Lower lobe of right lung (tissue), 2 donors: Measurements from ENCODE around the gene MARF1. TPM values are rescaled to one million over a fixed set of nuclear protein-coding genes. Genes with fewer than 3 reads are reported as not detected.

Experiments
- ATAC-seq, 2 donors: fragments of 200-7000 bp; cut with Tn5 transposase; one replicate each; pipeline ENCODE4 v1.9.1; 2020 to 2022; ENCODE audit warnings: mild to moderate bottlenecking in 2 of 2, moderate library complexity in 2 of 2
- DNase-seq: peaks from one replicate; pipeline ENCODE4 v3.0.0-alpha.2; 2020
- H3K27ac ChIP-seq: fragments of 200-600 bp; one replicate; pipeline ENCODE4 v1.8.0; 2022
- H3K27me3 ChIP-seq: fragments of 200-600 bp; one replicate; pipeline ENCODE4 v1.8.0; 2022; ENCODE audit warnings: low read depth
- H3K36me3 ChIP-seq: fragments of 200-600 bp; one replicate; pipeline ENCODE4 v1.8.0; 2022; ENCODE audit warnings: mild to moderate bottlenecking
- H3K4me1 ChIP-seq: fragments of 200-600 bp; one replicate; pipeline ENCODE4 v1.8.0; 2022
- H3K4me3 ChIP-seq: fragments of 200-600 bp; one replicate; pipeline ENCODE4 v1.8.0; 2022; ENCODE audit warnings: mild to moderate bottlenecking
- H3K9me3 ChIP-seq: fragments of 200-600 bp; one replicate; pipeline ENCODE4 v1.8.0; 2022
- intact Hi-C: fragments of 100-400 bp; cut with DNase I; formaldehyde crosslinking; loops from one replicate; pipeline ENCODE4 v1.11.0; 2022
- total RNA-seq: library from RNA; stranded (reverse); fragmentation: NEBNext Ultra II Directional; extraction: Animal tissue kit (Norgen Biotek cat#: 25700); gene quantifications from one replicate; pipeline ENCODE4 v1.2.1, GENCODE V29; 2021
- TF ChIP-seq, protein P1 (sequence below): fragments of 200-600 bp; IDR thresholded peaks from one replicate; pipeline ENCODE4 v1.8.0; 2022; ENCODE audit warnings: antibody characterized with exemption, mild to moderate bottlenecking
- donor health status: DM: no; HTN: yes; CAD: no; lungs with severe emphysema.

The MARF1 gene
- total RNA-seq, 1 donor from 2014 or later: 111 TPM

DNA sequence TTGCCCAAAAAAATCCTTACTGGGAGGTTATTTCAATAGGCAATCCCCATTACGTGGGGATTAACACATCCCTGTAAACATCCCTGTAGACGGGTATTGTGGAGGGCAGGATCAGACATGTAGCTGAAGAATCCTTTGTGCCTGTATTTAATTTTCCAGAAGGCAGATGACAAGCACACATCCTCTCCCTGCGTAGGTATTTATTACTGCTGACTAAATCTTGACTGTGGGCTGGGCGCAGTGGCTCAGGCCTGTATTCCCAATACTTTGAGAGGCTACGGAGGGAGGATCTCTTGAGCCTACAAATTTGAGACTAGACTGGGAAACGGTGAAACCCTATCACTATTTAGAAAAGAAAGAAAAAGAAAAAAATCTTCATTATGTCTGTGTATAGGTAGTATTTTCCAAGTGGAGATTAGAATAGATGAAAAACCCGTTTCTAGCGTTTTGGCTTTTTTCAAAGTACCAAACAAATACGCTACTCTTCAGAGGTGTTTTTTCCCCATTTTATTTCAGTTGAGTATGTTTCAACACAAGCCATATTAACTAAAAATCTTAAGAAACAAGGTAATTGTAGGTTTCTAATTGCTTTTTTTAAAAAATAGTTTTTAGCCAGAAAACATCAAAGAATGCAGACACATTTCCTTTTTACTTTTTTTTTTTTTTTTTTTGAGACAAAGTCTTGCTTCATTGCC is 1.5 kb upstream of the MARF1 start:
- DNase-seq (no peak), ATAC-seq (no peak)
- Histone ChIP-seq H3K4me3 (no peak overlapping the region), H3K27me3 (no peaks in the 10 kb centered on the region), H3K4me1 (peaks cover 35% of the 10 kb centered on the region), H3K9me3 (no peaks in the 10 kb centered on the region), H3K27ac (no peak overlapping the region), H3K36me3 (peaks cover 1% of the 10 kb centered on the region)
- intact Hi-C loops: no loop called here
- TF ChIP-seq, protein P1, sequence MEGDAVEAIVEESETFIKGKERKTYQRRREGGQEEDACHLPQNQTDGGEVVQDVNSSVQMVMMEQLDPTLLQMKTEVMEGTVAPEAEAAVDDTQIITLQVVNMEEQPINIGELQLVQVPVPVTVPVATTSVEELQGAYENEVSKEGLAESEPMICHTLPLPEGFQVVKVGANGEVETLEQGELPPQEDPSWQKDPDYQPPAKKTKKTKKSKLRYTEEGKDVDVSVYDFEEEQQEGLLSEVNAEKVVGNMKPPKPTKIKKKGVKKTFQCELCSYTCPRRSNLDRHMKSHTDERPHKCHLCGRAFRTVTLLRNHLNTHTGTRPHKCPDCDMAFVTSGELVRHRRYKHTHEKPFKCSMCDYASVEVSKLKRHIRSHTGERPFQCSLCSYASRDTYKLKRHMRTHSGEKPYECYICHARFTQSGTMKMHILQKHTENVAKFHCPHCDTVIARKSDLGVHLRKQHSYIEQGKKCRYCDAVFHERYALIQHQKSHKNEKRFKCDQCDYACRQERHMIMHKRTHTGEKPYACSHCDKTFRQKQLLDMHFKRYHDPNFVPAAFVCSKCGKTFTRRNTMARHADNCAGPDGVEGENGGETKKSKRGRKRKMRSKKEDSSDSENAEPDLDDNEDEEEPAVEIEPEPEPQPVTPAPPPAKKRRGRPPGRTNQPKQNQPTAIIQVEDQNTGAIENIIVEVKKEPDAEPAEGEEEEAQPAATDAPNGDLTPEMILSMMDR: no peak

DNA sequence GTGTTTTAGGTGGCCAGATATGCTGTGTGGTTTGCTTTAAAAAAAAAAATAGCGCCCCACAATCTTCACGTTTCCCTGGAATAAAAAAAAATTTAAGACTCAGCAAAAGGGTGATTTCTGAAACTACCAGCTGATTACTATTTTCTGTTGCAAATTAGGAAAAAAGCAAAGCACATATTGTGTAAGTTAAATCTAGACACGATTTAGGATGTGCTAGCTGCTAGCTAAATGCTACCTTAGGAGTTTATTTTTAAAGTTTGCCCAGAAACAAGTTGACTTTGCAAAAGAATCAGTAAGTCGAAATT is 944 bp upstream of the MARF1 start:
- no peak for ATAC-seq
- DNase-seq: no peak
- H3K27ac ChIP-seq: peak overlapping the region; percentile 99
- H3K36me3 ChIP-seq: peaks cover 6% of the 10 kb centered on the region
- peak overlapping the region; percentile 95 for H3K4me3 ChIP-seq
- H3K9me3 ChIP-seq: no peaks in the 10 kb centered on the region
- no peaks in the 10 kb centered on the region for H3K27me3 ChIP-seq
- H3K4me1 ChIP-seq: peaks cover 33% of the 10 kb centered on the region
- intact Hi-C loops: no loop called here
- TF ChIP-seq, protein P1: no peak

DNA sequence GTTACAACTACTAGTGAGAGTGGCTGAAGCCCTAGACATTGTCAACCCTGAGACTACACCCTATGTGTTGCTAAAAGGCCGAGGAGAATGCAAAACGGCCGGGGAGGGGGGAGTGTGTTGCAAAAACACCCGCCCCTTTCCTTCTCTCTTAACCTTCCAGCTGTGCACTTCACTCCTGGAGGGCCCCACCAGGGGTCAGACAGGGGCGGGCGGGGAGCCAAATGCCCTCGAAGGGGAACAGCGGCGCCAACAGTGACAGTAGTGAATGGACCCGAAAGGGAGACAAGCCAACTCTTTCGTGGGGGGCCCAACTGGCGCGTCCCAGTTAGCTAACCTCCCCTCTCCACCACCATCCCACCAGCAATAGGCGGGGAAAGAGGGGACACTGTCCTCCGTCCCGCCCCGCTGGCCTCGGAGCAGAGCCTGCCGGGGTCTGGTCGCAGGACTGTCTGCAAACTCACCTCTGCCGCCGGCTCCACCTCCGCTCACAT is 352 bp downstream of the MARF1 start:
- peak; percentile 83 for DNase-seq
- H3K36me3 ChIP-seq: peaks cover 19% of the 10 kb centered on the region
- intact Hi-C loops: no loop called here
- H3K9me3 ChIP-seq: no peaks in the 10 kb centered on the region
- peaks cover 33% of the 10 kb centered on the region for H3K4me1 ChIP-seq
- H3K27ac ChIP-seq: peak overlapping the region; percentile 99
- ATAC-seq: peak; percentile 60 to 73
- no peaks in the 10 kb centered on the region for H3K27me3 ChIP-seq
- TF ChIP-seq, protein P1: peak; percentile 41
- H3K4me3 ChIP-seq: peak overlapping the region; percentile 95

DNA sequence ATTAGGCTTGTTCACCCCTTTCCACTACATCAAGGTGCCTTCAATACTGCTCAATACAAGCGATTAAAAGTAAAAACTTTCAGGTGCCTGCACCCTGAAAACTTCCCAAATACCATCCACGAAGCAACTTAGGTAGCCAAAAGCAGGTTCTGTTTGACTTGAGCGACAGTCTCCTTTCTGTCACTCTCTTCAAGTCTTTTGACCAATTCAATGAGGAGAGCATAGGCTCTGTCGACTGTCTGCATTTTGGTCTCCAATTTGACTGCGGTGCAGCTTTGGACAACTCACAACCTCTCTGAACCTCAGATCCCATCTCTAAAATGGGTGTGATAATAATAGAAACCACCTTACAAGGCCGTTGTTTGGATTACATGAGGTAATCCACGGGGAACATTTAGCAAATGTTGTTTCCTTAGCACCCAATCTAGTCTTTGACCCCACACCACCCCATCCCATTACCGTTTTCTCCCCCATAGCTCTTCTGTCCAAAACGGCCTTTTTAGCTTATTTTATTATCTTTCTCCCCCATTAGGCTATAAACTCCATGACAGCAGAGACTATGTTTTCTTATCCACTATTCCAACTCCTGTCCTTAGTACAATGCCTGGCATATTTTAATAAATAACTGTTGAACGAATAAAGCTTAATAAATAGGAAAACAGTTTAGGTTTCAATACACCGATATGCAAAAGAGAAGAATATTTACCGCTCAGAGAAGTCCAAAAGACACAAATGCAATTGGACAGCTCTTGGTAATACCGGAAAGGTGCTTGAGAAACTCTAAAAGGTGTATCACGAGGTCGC is 999 bp downstream of the MARF1 start:
- Histone ChIP-seq H3K9me3 (no peaks in the 10 kb centered on the region), H3K4me1 (peaks cover 33% of the 10 kb centered on the region), H3K27me3 (no peaks in the 10 kb centered on the region), H3K27ac (peak overlapping the region; percentile 99), H3K4me3 (peak overlapping the region; percentile 95), H3K36me3 (peaks cover 26% of the 10 kb centered on the region)
- DNase-seq: no peak
- TF ChIP-seq, protein P1: no peak
- intact Hi-C loops: no loop called here
- no peak for ATAC-seq

DNA sequence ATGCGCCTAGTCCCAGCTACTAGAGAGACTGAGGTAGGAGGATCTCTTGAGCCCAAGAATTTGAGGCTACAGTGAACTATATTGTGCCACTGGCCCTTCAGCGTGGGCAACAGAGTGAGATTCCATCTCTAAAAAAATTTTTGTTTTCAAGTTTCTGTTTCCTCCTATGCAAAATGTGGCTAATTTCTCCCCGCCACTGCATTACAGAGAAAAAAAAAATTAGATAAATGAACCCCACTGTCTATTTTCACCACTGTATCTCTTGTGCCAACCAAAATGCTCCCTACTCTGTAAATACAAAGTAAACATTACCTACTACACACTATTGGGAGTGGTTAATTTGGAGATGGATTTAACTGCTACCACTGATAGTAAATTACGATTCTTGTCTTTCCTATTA is 2.0 kb downstream of the MARF1 start:
- Histone ChIP-seq H3K27ac (no peak overlapping the region), H3K4me1 (peaks cover 33% of the 10 kb centered on the region), H3K36me3 (peaks cover 36% of the 10 kb centered on the region), H3K4me3 (peak overlapping the region; percentile 95), H3K9me3 (no peaks in the 10 kb centered on the region), H3K27me3 (no peaks in the 10 kb centered on the region)
- ATAC-seq (no peak), DNase-seq (no peak)
- TF ChIP-seq, protein P1: no peak
- intact Hi-C loops: no loop called here
